Upper lobe of left lung (tissue), 6 donors: ENCODE data around the gene MARVELD1. TPM values are rescaled to one million over a fixed set of nuclear protein-coding genes. Genes with fewer than 3 reads are reported as not detected.
A peak's percentile ranks its signal among the peaks of the same experiment; 100 is the strongest.

Experiments used
- ATAC-seq, 2 donors: fragments of 200-7000 bp; cut with Tn5 transposase; one replicate each; pipeline ENCODE4 v1.9.1; 2022; ENCODE audit warnings: mild to moderate bottlenecking in 2 of 2, moderate library complexity in 2 of 2; ENCODE audit not compliant: low FRiP score in 2 of 2
- DNase-seq, 2 donors: peaks; one replicate each; pipeline ENCODE4 v3.0.0-alpha.2; 2019 to 2020
- H3K27ac ChIP-seq, 4 donors: fragments of 200-600 bp; sonication (generic); one replicate each; pipeline ENCODE4 v1.5.1; 2016 to 2019
- H3K27me3 ChIP-seq, 4 donors: fragments of 200-600 bp; sonication (generic); one replicate each; pipeline ENCODE4 v1.5.1; 2017 to 2019
- H3K36me3 ChIP-seq, 4 donors: fragments of 200-600 bp; sonication (generic); one replicate each; pipeline ENCODE4 v1.5.1; 2016 to 2019
- H3K4me1 ChIP-seq, 4 donors: fragments of 200-600 bp; sonication (generic); one replicate each; pipeline ENCODE4 v1.5.1; 2018 to 2019
- H3K4me3 ChIP-seq, 4 donors: fragments of 200-600 bp; sonication (generic); one replicate each; pipeline ENCODE4 v1.5.1; 2017 to 2019; ENCODE audit warnings: mild to moderate bottlenecking in 2 of 4, moderate library complexity in 1 of 4
- H3K9me3 ChIP-seq, 4 donors: fragments of 200-600 bp; sonication (generic); one replicate each; pipeline ENCODE4 v1.5.1; 2018 to 2019
- EP300 ChIP-seq, 4 donors: sonication (generic); formaldehyde crosslinking; IDR thresholded peaks; one replicate each; pipeline ENCODE4 v1.5.1; 2017; ENCODE audit warnings: antibody characterized with exemption in 4 of 4, control low read depth in 2 of 4
- POLR2A ChIP-seq, 4 donors: fragments of 450-650 bp; IDR thresholded peaks; one replicate each; pipeline ENCODE4 v1.5.1; 2016 to 2017; ENCODE audit warnings: antibody characterized with exemption in 4 of 4, mild to moderate bottlenecking in 2 of 4
- POLR2AphosphoS5 ChIP-seq, 2 donors: sonication (generic); formaldehyde crosslinking; IDR thresholded peaks; one replicate each; pipeline ENCODE4 v1.5.1; 2017; ENCODE audit warnings: antibody characterized with exemption in 2 of 2
- WGBS, 2 donors: methylation state at CpG; one replicate each; pipeline ENCODE4 v1.1.5; 2017 to 2018; 5-methylcytosine and 5-hydroxymethylcytosine counted together
- total RNA-seq, 6 donors: library from RNA; depleted of rRNA in 4 of 6; stranded (reverse); fragments of >200 nt in 4 of 6; gene quantifications; one replicate each; pipeline versions ENCODE4 v1.1.0 to v1.2.1, GENCODE V29; 2016 to 2021
- TF ChIP-seq, protein P1 (sequence below), 6 experiments: fragments of 450-650 bp in 4 of 6; fragments of 200-600 bp in 2 of 6; sonication (generic) in 2 of 6; IDR thresholded peaks; one replicate each; pipeline ENCODE4 v1.5.1; 2016 to 2019; ENCODE audit warnings: antibody characterized with exemption in 6 of 6
- donor health status: DM: no; HTN: no; CAD: no; lungs with moderate emphysema.
- donor health status: DM: no; HTN: yes; CAD: no; lungs with severe emphysema.

The MARVELD1 gene
- total RNA-seq, 6 donors from 2014 or later = 18.2 to 62.7 (median 31.8) TPM

DNA sequence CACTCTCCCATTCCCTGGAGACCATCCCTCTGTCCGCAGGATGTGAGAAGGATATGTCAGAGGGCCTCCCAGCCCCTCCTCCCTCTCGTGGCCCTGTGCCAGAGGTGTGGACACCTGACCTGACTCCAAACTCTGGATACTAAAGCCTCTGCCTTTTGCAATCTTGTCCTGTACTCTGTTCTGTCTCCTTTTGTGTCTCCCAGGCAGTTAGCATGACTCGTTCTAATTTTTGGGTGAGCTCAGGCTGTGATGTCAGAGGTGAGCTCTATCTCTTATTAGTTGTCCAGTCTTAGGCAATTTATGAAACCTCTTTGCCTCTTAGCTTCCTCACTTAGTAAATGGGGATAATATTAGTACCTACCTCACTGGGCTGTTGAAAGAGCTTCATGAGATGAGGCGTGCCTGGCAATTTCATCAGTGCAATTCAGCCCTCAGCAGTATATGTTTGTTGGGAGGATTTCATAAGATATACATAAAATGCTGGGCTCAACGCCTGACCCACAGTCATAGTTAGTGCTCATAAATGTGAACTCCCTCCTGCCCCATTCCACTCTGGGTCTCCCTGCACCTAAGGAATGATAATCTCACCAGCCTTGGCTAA is 10.9 kb downstream of the MARVELD1 start:
- no peak overlapping the region for H3K27ac ChIP-seq
- no peaks in the 10 kb centered on the region for H3K36me3 ChIP-seq
- DNase-seq = no peak
- peak in 1 of 2 donors; percentile 15 for TF ChIP-seq POLR2AphosphoS5 (IDR thresholded peaks at IDR 0.05)
- TF ChIP-seq, protein P1, sequence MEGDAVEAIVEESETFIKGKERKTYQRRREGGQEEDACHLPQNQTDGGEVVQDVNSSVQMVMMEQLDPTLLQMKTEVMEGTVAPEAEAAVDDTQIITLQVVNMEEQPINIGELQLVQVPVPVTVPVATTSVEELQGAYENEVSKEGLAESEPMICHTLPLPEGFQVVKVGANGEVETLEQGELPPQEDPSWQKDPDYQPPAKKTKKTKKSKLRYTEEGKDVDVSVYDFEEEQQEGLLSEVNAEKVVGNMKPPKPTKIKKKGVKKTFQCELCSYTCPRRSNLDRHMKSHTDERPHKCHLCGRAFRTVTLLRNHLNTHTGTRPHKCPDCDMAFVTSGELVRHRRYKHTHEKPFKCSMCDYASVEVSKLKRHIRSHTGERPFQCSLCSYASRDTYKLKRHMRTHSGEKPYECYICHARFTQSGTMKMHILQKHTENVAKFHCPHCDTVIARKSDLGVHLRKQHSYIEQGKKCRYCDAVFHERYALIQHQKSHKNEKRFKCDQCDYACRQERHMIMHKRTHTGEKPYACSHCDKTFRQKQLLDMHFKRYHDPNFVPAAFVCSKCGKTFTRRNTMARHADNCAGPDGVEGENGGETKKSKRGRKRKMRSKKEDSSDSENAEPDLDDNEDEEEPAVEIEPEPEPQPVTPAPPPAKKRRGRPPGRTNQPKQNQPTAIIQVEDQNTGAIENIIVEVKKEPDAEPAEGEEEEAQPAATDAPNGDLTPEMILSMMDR (IDR thresholded peaks at IDR 0.05) = no peak
- 56 to 69% methylated on average over 5 of the region's 5 CpGs for WGBS, 2 donors
- ATAC-seq = peak in 1 of 2 donors; percentile 71
- no peaks in the 10 kb centered on the region for H3K9me3 ChIP-seq
- no peaks in the 10 kb centered on the region for H3K27me3 ChIP-seq
- no peak overlapping the region for H3K4me3 ChIP-seq
- H3K4me1 ChIP-seq = peaks cover 0 to 9% (median 5%) of the 10 kb centered on the region in 4 donors

DNA sequence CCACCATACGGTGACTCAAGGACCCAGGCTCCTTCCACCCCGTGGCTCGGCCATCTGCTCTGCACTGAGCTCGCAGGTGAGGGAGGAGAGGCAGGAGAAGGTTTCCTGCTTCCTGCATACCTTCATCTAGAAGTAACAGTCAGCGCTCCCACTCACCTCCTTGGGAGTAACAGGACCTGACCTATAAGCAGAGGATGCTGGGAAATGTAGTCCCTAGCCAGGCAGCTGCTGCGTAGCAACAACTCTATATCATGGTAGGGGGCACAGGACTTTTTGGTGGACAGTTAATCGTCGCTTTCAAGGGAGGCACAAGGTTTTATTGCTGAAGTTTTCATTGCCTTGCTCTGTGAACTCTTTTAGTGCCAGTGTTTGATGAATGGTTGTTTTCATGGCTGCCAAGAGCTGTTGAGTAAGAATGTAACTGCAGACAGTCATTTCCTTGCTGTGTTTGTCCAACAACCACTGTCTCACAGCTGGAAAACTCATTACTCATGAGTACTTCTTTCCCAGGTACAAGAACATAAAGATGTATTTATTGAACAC is 13.2 kb downstream of the MARVELD1 start:
- ATAC-seq (peak; percentile 49 to 58), DNase-seq (peak in 1 of 2 donors; percentile 56)
- no peak for TF ChIP-seq EP300 (IDR thresholded peaks at IDR 0.05)
- TF ChIP-seq POLR2A (IDR thresholded peaks at IDR 0.05) = peak in 1 of 4 donors; percentile 37
- peak in 1 of 2 donors; percentile 38 for TF ChIP-seq POLR2AphosphoS5 (IDR thresholded peaks at IDR 0.05)
- H3K36me3 ChIP-seq = no peaks in the 10 kb centered on the region
- H3K27me3 ChIP-seq = no peaks in the 10 kb centered on the region
- peak overlapping the region in 1 of 4 donors; percentile 19 for H3K4me3 ChIP-seq
- peaks cover 0 to 6% (median 4%) of the 10 kb centered on the region in 4 donors for H3K4me1 ChIP-seq
- peak overlapping the region in 2 of 4 donors; percentile 13 to 44 for H3K27ac ChIP-seq
- 54 to 61% methylated on average over 8 of the region's 8 CpGs for WGBS, 2 donors
- H3K9me3 ChIP-seq = no peaks in the 10 kb centered on the region

DNA sequence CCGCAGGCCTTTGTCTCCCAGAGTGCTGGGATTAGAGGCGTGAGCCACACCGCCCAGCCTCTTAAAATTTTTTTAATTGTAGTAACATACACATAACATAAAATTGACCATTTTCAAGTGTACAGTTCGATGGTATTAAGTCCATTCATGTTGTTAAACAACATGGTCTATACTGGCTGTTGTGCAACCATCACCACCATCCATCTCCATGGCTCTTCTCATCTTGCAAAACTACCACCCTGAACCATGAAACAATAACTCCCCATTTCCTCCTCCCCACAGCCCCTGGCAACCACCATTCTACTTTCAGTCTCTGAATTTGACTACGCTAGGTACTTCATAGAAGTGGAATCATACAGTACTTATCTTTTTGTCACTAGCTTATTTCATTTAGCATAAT is 15.5 kb downstream of the MARVELD1 start:
- TF ChIP-seq POLR2A (IDR thresholded peaks at IDR 0.05) (no peak), POLR2AphosphoS5 (IDR thresholded peaks at IDR 0.05) (no peak)
- DNase-seq = no peak
- H3K27ac ChIP-seq = no peak overlapping the region
- no peaks in the 10 kb centered on the region for H3K36me3 ChIP-seq
- no peaks in the 10 kb centered on the region for H3K9me3 ChIP-seq
- ATAC-seq = no peak
- no peak overlapping the region for H3K4me3 ChIP-seq
- 83 to 85% methylated on average over 5 of the region's 5 CpGs for WGBS, 2 donors
- H3K27me3 ChIP-seq = no peaks in the 10 kb centered on the region
- peaks cover 0 to 6% (median 4%) of the 10 kb centered on the region in 4 donors for H3K4me1 ChIP-seq

DNA sequence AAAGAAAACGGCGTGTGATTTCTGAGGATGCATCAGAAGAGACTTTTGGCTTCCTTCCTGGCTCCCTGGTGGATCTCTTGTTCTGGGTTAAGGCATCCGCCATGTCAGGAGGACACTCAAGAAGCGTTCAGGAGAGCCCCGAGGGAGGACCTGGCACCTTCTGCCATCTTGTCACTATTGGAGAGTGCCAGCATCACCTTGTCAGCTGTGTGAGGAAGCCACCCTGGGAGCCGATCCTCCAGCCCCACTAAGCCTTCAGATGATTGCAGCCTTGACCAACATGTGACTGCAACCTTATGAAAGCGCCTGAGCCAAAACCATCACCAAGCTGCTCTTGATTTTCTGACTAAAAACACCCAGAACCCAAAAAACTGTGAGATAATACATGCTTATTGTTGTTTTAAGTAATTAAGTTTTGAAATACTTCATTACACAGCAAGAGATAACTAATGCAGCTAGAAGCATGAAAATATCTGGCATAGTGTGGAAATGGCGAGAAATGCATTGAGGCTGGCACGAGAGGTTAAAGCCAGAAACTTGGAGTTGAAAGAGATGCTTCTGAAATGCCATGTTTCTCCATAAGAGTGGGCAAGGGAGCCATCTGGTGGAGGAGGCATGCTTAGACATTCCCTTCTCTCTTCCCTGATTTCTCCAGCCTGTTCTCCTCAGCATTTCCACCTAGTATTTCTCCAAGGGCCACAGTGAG is 18.0 kb downstream of the MARVELD1 start:
- no peaks in the 10 kb centered on the region for H3K9me3 ChIP-seq
- DNase-seq (peak in 1 of 2 donors; percentile 63), ATAC-seq (peak; percentile 73 to 90)
- H3K36me3 ChIP-seq = no peaks in the 10 kb centered on the region
- H3K4me1 ChIP-seq = peaks cover 1 to 6% (median 3%) of the 10 kb centered on the region in 4 donors
- H3K27me3 ChIP-seq = no peaks in the 10 kb centered on the region
- 67 to 68% methylated on average over 9 of the region's 9 CpGs for WGBS, 2 donors
- TF ChIP-seq, protein P1 (IDR thresholded peaks at IDR 0.05) = peak; percentile 78 to 93 (median 83)
- TF ChIP-seq EP300 (IDR thresholded peaks at IDR 0.05) = no peak
- no peak overlapping the region for H3K27ac ChIP-seq
- no peak overlapping the region for H3K4me3 ChIP-seq

DNA sequence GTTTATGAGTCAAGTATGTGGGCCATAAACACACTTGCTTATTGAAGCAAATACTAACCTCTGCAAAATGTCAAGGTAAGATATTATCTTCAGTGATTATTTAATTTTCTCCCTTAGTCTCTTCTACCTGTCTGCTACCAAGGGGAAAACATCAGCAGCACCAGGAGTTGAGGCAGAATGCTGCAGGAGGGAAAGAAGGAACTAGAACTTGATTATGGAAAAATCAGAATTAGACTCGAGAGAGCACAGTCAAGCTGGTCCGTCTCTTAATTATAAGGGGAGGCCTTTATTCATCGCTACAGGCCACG is 18.5 kb downstream of the MARVELD1 start:
- 74 to 79% methylated on average over 4 of the region's 4 CpGs for WGBS, 2 donors
- H3K36me3 ChIP-seq = no peaks in the 10 kb centered on the region
- TF ChIP-seq EP300 (IDR thresholded peaks at IDR 0.05) (no peak), POLR2A (IDR thresholded peaks at IDR 0.05) (no peak), POLR2AphosphoS5 (IDR thresholded peaks at IDR 0.05) (no peak)
- TF ChIP-seq, protein P1 (IDR thresholded peaks at IDR 0.05) = no peak
- no peaks in the 10 kb centered on the region for H3K9me3 ChIP-seq
- H3K4me3 ChIP-seq = no peak overlapping the region
- H3K27ac ChIP-seq = no peak overlapping the region
- DNase-seq (no peak), ATAC-seq (no peak)
- peaks cover 0 to 6% (median 5%) of the 10 kb centered on the region in 4 donors for H3K4me1 ChIP-seq
- no peaks in the 10 kb centered on the region for H3K27me3 ChIP-seq
